Trophoblast cell (in vitro differentiated cells and primary cell): ENCODE results near the gene EPHA10.

Experiments
- DNase-seq, 2 donors: peaks; one replicate each; pipeline ENCODE4 v3.0.0-alpha.2; 2016
- H2AFZ ChIP-seq: 2 replicates; pipeline ENCODE4 v1.6.1; 2013; ENCODE audit warnings: low read length, moderate library complexity, mild to moderate bottlenecking; ENCODE audit not compliant: insufficient read depth, poor library complexity
- H2AK5ac ChIP-seq: 2 replicates; pipeline ENCODE4 v1.6.1; 2013; ENCODE audit warnings: mild to moderate bottlenecking, low read length
- H2BK120ac ChIP-seq: 2 replicates; pipeline ENCODE4 v1.6.1; 2013; ENCODE audit warnings: low read length, mild to moderate bottlenecking, moderate library complexity; ENCODE audit not compliant: insufficient read depth, poor library complexity
- H2BK12ac ChIP-seq: 2 replicates; pipeline ENCODE4 v1.6.1; 2013; ENCODE audit warnings: mild to moderate bottlenecking, low read length, moderate library complexity
- H2BK5ac ChIP-seq: 2 replicates; pipeline ENCODE4 v1.6.1; 2013; ENCODE audit warnings: low read length, low read depth, moderate library complexity, mild to moderate bottlenecking; ENCODE audit not compliant: poor library complexity
- H3K14ac ChIP-seq: 2 replicates; pipeline ENCODE4 v1.6.1; 2013; ENCODE audit warnings: mild to moderate bottlenecking, low read length
- H3K18ac ChIP-seq: 2 replicates; pipeline ENCODE4 v1.6.1; 2013; ENCODE audit warnings: mild to moderate bottlenecking, low read length
- H3K23ac ChIP-seq: 2 replicates; pipeline ENCODE4 v1.6.1; 2013; ENCODE audit warnings: low read length
- H3K27ac ChIP-seq: 2 replicates; pipeline ENCODE4 v1.5.1; 2013; ENCODE audit warnings: low read depth, mild to moderate bottlenecking, inconsistent platforms, low read length, moderate library complexity
- H3K27me3 ChIP-seq: 2 replicates; pipeline ENCODE4 v1.6.1; 2013; ENCODE audit warnings: inconsistent platforms, mild to moderate bottlenecking, low read length, moderate library complexity; ENCODE audit not compliant: insufficient read depth
- H3K36me3 ChIP-seq, 2 experiments: 1 replicate in 1 of 2; 2 replicates in 1 of 2; pipeline ENCODE4 v1.6.1; 2013; ENCODE audit warnings: low read length in 2 of 2, mild to moderate bottlenecking in 2 of 2, moderate library complexity in 1 of 2; ENCODE audit not compliant: insufficient read depth in 2 of 2, control insufficient read depth in 1 of 2
- H3K4ac ChIP-seq: 2 replicates; pipeline ENCODE4 v1.6.1; 2013; ENCODE audit warnings: low read depth, mild to moderate bottlenecking, low read length, moderate library complexity
- H3K4me1 ChIP-seq, 2 experiments: 1 replicate in 1 of 2; 2 replicates in 1 of 2; pipeline ENCODE4 v1.6.1; 2013; ENCODE audit warnings: low read length in 2 of 2, mild to moderate bottlenecking in 2 of 2, moderate library complexity in 1 of 2; ENCODE audit not compliant: insufficient read depth in 2 of 2, control insufficient read depth in 1 of 2
- H3K4me2 ChIP-seq: 2 replicates; pipeline ENCODE4 v1.6.1; 2013; ENCODE audit warnings: inconsistent platforms, mild to moderate bottlenecking, low read length, moderate library complexity
- H3K4me3 ChIP-seq: 2 replicates; pipeline ENCODE4 v1.5.1; 2013; ENCODE audit warnings: mild to moderate bottlenecking, low read depth, low read length, inconsistent platforms
- H3K79me1 ChIP-seq: one replicate; pipeline ENCODE4 v1.6.1; 2013; ENCODE audit warnings: low read length
- H3K79me2 ChIP-seq: 2 replicates; pipeline ENCODE4 v1.6.1; 2013; ENCODE audit warnings: low read length, mild to moderate bottlenecking; ENCODE audit not compliant: control insufficient read depth, insufficient read depth, poor library complexity
- H3K9ac ChIP-seq: 2 replicates; pipeline ENCODE4 v1.6.1; 2013; ENCODE audit warnings: mild to moderate bottlenecking, low read length
- H3K9me3 ChIP-seq: 2 replicates; pipeline ENCODE4 v1.6.1; 2013; ENCODE audit warnings: low read depth, mild to moderate bottlenecking, control low read depth, inconsistent platforms, low read length; ENCODE audit not compliant: insufficient read depth
- H4K12ac ChIP-seq: 2 replicates; pipeline ENCODE4 v1.6.1; 2013; ENCODE audit warnings: low read depth, mild to moderate bottlenecking, low read length, moderate library complexity
- H4K8ac ChIP-seq: 2 replicates; pipeline ENCODE4 v1.6.1; 2013; ENCODE audit warnings: low read depth, mild to moderate bottlenecking, low read length, moderate library complexity
- H4K91ac ChIP-seq: one replicate; pipeline ENCODE4 v1.6.1; 2013; ENCODE audit warnings: low read depth, mild to moderate bottlenecking, low read length, moderate library complexity
- WGBS: extraction: QIAGEN DNeasy Blood & Tissue Kit; methylation state at CpG from one replicate; pipeline ENCODE4 v1.1.7; 2013; ENCODE audit warnings: missing lambda C conversion rate; ENCODE audit not compliant: insufficient read length, insufficient coverage; ENCODE audit errors: extremely low coverage; 5-methylcytosine and 5-hydroxymethylcytosine counted together

EPHA10 gene

DNA sequence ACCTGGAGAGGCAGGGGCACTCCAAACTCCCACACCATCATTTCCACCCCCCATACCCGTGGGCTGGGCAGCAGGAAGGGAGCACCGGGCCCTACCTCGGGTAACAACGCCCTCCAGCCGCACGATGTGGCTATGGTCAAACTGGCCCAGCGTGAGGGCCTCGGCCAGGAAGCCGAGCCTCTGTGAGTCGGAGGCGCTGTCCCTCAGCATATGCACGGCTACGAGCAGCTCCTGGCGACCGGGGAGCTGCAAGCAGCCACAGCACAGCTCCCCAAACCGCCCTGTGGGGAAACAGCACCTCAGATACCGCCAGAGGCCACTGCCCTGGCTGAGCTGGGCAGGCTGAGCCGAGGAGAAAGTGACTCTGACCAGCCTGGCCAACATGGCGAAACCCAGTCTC lies 43.4 kb downstream of the EPHA10 start:
- DNase-seq: no peak
- Histone ChIP-seq H3K79me2 (no peaks in the 10 kb centered on the region), H4K12ac (no peak overlapping the region), H2AFZ (no peak overlapping the region), H2BK5ac (no peak overlapping the region), H3K9ac (no peak overlapping the region), H3K4me3 (no peak overlapping the region), H2AK5ac (no peak overlapping the region), H3K79me1 (no peaks in the 10 kb centered on the region), H3K18ac (no peak overlapping the region), H3K4me2 (no peak overlapping the region), H2BK120ac (no peak overlapping the region), H3K4ac (no peak overlapping the region), H3K23ac (no peak overlapping the region), H3K27ac (no peak overlapping the region), H3K4me1 (peaks cover 0 to 3% of the 10 kb centered on the region in 2 experiments), H4K91ac (no peak overlapping the region), H3K27me3 (no peaks in the 10 kb centered on the region), H3K9me3 (peaks cover 2% of the 10 kb centered on the region), H2BK12ac (no peak overlapping the region), H3K14ac (no peak overlapping the region), H4K8ac (no peak overlapping the region), H3K36me3 (no peaks in the 10 kb centered on the region)
- no CpG with 5 or more reads among the region's 19 CpGs for WGBS

- H3K9ac ChIP-seq: no peak overlapping the region
- no peak overlapping the region for H4K12ac ChIP-seq
Observed at GRCh38 chr1:37720231-37721130, 44.4 kb downstream of the EPHA10 start.

GRCh38 chr1:37719572-37720195 lies 45.2 kb downstream of the EPHA10 start:
- no peak for DNase-seq
- Histone ChIP-seq H3K9ac (no peak overlapping the region), H4K91ac (no peak overlapping the region)

More at GRCh38 chr1:37720231-37721130, 44.4 kb downstream of the EPHA10 start:
- H3K23ac ChIP-seq: no peak overlapping the region
- H3K9me3 ChIP-seq: no peaks in the 10 kb centered on the region
- H3K4me3 ChIP-seq: no peak overlapping the region
- no peak overlapping the region for H3K14ac ChIP-seq
- no peak overlapping the region for H2BK5ac ChIP-seq
- no peaks in the 10 kb centered on the region for H3K79me1 ChIP-seq
- no peak overlapping the region for H2AK5ac ChIP-seq
- no CpG with 5 or more reads among the region's 22 CpGs for WGBS
- no peak overlapping the region for H3K4me2 ChIP-seq
- no peak overlapping the region for H2BK120ac ChIP-seq
- no peak overlapping the region for H3K27ac ChIP-seq
- no peak overlapping the region for H3K4ac ChIP-seq
- H2AFZ ChIP-seq: no peak overlapping the region
- no peak overlapping the region for H2BK12ac ChIP-seq
- H3K4me1 ChIP-seq: peaks cover 0 to 3% of the 10 kb centered on the region in 2 experiments
- no peaks in the 10 kb centered on the region for H3K27me3 ChIP-seq
- no peak overlapping the region for H3K18ac ChIP-seq
- no peak for DNase-seq
- H4K91ac ChIP-seq: no peak overlapping the region
- H4K8ac ChIP-seq: no peak overlapping the region
- no peaks in the 10 kb centered on the region for H3K79me2 ChIP-seq
- H3K36me3 ChIP-seq: no peaks in the 10 kb centered on the region

GRCh38 chr1:37718901-37719571 lies 45.9 kb downstream of the EPHA10 start:
- no CpG with 5 or more reads among the region's 15 CpGs for whole genome bisulfite sequencing

More at GRCh38 chr1:37719572-37720195, 45.2 kb downstream of the EPHA10 start:
- Histone ChIP-seq H3K27me3 (no peaks in the 10 kb centered on the region), H3K79me1 (no peaks in the 10 kb centered on the region), H3K4ac (no peak overlapping the region), H2AFZ (no peak overlapping the region), H3K23ac (no peak overlapping the region), H3K79me2 (no peaks in the 10 kb centered on the region), H2BK12ac (no peak overlapping the region), H3K14ac (no peak overlapping the region), H3K4me1 (peaks cover 0 to 3% of the 10 kb centered on the region in 2 experiments), H4K12ac (no peak overlapping the region), H4K8ac (no peak overlapping the region), H3K4me2 (no peak overlapping the region), H3K9me3 (no peaks in the 10 kb centered on the region), H2AK5ac (no peak overlapping the region), H2BK120ac (no peak overlapping the region), H3K27ac (no peak overlapping the region), H3K36me3 (no peaks in the 10 kb centered on the region), H3K4me3 (no peak overlapping the region), H3K18ac (no peak overlapping the region), H2BK5ac (no peak overlapping the region)
- no CpG with 5 or more reads among the region's 13 CpGs for WGBS

More at GRCh38 chr1:37718901-37719571, 45.9 kb downstream of the EPHA10 start:
- H3K4ac ChIP-seq: no peak overlapping the region
- no peak overlapping the region for H2AK5ac ChIP-seq
- peaks cover 0 to 3% of the 10 kb centered on the region in 2 experiments for H3K4me1 ChIP-seq
- no peak overlapping the region for H3K14ac ChIP-seq
- H3K9me3 ChIP-seq: no peaks in the 10 kb centered on the region
- no peak overlapping the region for H2BK12ac ChIP-seq
- H4K12ac ChIP-seq: no peak overlapping the region
- H4K91ac ChIP-seq: no peak overlapping the region
- H3K9ac ChIP-seq: no peak overlapping the region
- no peak overlapping the region for H3K4me2 ChIP-seq
- H3K79me1 ChIP-seq: no peaks in the 10 kb centered on the region
- no peak overlapping the region for H2BK120ac ChIP-seq
- no peaks in the 10 kb centered on the region for H3K27me3 ChIP-seq
- no peak overlapping the region for H3K4me3 ChIP-seq
- H3K27ac ChIP-seq: no peak overlapping the region
- H3K23ac ChIP-seq: no peak overlapping the region
- no peak overlapping the region for H2BK5ac ChIP-seq
- no peak overlapping the region for H3K18ac ChIP-seq
- H3K36me3 ChIP-seq: no peaks in the 10 kb centered on the region
- no peaks in the 10 kb centered on the region for H3K79me2 ChIP-seq
- DNase-seq: no peak
- H4K8ac ChIP-seq: no peak overlapping the region
- no peak overlapping the region for H2AFZ ChIP-seq
